GM12801 (cell line): ENCODE measurements around the gene NKAIN2.

ENCODE experiments used
- CTCF ChIP-seq: IDR thresholded peaks from one replicate; pipeline ENCODE4 v1.5.1; 2011; ENCODE audit warnings: control low read depth; ENCODE audit not compliant: insufficient read length; ENCODE audit errors: extremely low read depth

The NKAIN2 gene

GRCh38 chr6:123928529-123928928, 124.9 kb downstream of the NKAIN2 start:
- no peak for TF ChIP-seq CTCF

- TF ChIP-seq CTCF, result no peak
These were observed 128.3 kb downstream of the NKAIN2 start for GRCh38 chr6:123931928-123932327.

- no peak for TF ChIP-seq CTCF
These were observed 136.9 kb downstream of the NKAIN2 start for GRCh38 chr6:123940551-123940950.

- no peak for TF ChIP-seq CTCF
These were observed 138.2 kb downstream of the NKAIN2 start for GRCh38 chr6:123941855-123942254.

GRCh38 chr6:123945386-123945785, 141.7 kb downstream of the NKAIN2 start:
- no peak for TF ChIP-seq CTCF

GRCh38 chr6:123953920-123954319, 150.3 kb downstream of the NKAIN2 start:
- TF ChIP-seq CTCF, result no peak

- TF ChIP-seq CTCF, result no peak
These were observed 153.0 kb downstream of the NKAIN2 start for GRCh38 chr6:123956492-123957139.
